ENCODE measurements around the gene TSEN54. TPM values are rescaled to one million over a fixed set of nuclear protein-coding genes. Genes with fewer than 3 reads are reported as not detected.

TSEN54 gene
- total RNA-seq, 2 experiments from 2014 or later = 73.3 to 78.7 TPM

DNA sequence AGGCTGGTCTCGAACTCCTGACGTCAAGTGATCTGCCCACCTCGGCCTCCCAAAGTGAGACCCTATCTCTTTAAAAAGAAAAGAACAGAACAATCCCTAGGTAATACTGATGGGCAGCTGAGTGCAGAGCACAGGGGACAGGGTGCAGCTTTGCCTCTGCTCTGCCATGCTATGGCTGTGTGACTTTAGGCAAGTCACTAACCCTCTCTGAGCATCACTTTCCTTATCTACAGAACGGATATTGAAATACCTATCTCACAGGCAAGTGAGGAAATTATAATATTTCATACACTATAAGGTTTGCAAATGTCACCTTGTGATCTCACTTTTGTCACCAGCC is 5.1 kb upstream of the TSEN54 start:
- Histone ChIP-seq H3K36me3 (ENCODE audit: insufficient read depth, low read length) (no peaks in the 10 kb centered on the region), H3K9me3 (ENCODE audit: control insufficient read depth in 1 of 2, insufficient read depth in 1 of 2, low read length in 2 of 2) (peaks cover 0 to 4% of the 10 kb centered on the region in 2 experiments), H3K27me3 (ENCODE audit: control insufficient read depth in 1 of 2, insufficient read depth in 2 of 2, low read length in 2 of 2) (peaks cover 9 to 10% of the 10 kb centered on the region in 2 experiments), H3K4me1 (ENCODE audit: insufficient read depth, low read length) (peaks cover 17% of the 10 kb centered on the region), H3K27ac (ENCODE audit: low read depth in 1 of 2, low read length in 2 of 2) (no peak overlapping the region), H3K4me3 (ENCODE audit: low read length) (no peak overlapping the region)
- Mint-ChIP-seq H3K27me3 (no peaks in the 10 kb centered on the region), H3K9me3 (no peaks in the 10 kb centered on the region), H3K27ac (no peak overlapping the region), H3K4me1 (ENCODE audit: low read depth) (no peaks in the 10 kb centered on the region), H3K4me3 (no peak overlapping the region), H3K36me3 (ENCODE audit: low read depth) (no peaks in the 10 kb centered on the region)
- POLR2A ChIA-PET = no interaction called here
- intact Hi-C loops (cut with DNase I, micrococcal nuclease) = no loop called here
- ATAC-seq (ENCODE audit: poor library complexity) (no peak), DNase-seq (no peak)
- TF ChIP-seq, protein P1, sequence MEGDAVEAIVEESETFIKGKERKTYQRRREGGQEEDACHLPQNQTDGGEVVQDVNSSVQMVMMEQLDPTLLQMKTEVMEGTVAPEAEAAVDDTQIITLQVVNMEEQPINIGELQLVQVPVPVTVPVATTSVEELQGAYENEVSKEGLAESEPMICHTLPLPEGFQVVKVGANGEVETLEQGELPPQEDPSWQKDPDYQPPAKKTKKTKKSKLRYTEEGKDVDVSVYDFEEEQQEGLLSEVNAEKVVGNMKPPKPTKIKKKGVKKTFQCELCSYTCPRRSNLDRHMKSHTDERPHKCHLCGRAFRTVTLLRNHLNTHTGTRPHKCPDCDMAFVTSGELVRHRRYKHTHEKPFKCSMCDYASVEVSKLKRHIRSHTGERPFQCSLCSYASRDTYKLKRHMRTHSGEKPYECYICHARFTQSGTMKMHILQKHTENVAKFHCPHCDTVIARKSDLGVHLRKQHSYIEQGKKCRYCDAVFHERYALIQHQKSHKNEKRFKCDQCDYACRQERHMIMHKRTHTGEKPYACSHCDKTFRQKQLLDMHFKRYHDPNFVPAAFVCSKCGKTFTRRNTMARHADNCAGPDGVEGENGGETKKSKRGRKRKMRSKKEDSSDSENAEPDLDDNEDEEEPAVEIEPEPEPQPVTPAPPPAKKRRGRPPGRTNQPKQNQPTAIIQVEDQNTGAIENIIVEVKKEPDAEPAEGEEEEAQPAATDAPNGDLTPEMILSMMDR (IDR thresholded peaks at IDR 0.05) = no peak
- CTCF ChIA-PET = no interaction called here

DNA sequence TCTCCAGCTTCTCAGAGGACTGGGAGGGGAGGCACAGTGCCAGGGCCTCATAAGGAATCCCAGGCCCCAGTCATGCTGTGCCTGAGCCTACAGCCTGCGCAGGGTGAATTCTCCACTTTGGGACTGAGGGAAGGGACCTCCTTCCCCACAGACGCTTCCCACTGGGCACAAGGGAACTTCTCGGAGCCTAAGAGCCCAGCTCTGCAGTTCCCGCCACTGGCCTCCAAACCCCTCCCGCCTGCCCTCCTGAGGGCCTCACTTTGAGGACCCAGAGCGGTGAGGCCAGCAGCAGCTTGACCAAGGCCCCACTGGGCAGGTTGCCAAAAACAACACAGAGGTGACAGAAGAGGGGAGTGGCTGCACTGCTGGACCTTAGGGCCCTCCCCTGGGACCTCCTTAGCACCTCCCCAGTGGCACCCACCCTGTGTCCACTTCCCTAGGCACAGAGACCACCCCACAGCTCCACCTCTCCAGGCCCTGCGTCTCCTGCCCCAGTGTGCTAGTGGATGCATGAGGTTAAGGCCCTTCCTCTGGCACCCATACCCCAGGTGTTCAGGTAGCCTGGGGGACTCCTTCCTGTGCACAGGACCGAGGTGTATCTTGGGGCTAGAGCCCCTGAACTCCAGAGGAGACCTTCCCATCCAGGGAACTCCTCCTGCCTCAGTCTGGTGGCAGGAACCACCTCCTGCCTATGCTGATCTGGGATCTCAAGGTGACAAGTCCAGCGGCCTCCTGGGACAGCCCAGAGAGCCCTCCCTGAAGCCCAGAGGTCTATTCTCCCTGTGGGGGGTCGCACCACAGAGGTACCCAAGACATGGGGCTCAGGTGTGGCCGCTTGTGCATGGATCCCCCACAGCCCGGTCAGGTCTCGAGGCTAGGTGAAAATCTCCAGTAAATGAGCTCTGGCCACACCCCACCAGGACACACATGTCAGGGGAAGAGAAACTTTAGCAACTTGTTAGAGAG is 4.4 kb upstream of the TSEN54 start:
- H3K27me3 ChIP-seq (ENCODE audit: control insufficient read depth in 1 of 2, insufficient read depth in 2 of 2, low read length in 2 of 2) = peaks cover 9 to 10% of the 10 kb centered on the region in 2 experiments
- TF ChIP-seq, protein P1 (IDR thresholded peaks at IDR 0.05) = no peak
- ChIA-PET CTCF (no interaction called here), POLR2A (no interaction called here)
- H3K9me3 Mint-ChIP-seq = no peaks in the 10 kb centered on the region
- H3K4me1 ChIP-seq (ENCODE audit: insufficient read depth, low read length) = peaks cover 19% of the 10 kb centered on the region
- no peaks in the 10 kb centered on the region for H3K4me1 Mint-ChIP-seq (ENCODE audit: low read depth)
- DNase-seq = no peak
- ATAC-seq (ENCODE audit: poor library complexity) = no peak
- H3K4me3 ChIP-seq (ENCODE audit: low read length) = no peak overlapping the region
- H3K36me3 Mint-ChIP-seq (ENCODE audit: low read depth) = no peaks in the 10 kb centered on the region
- no peaks in the 10 kb centered on the region for H3K27me3 Mint-ChIP-seq
- no peak overlapping the region for H3K4me3 Mint-ChIP-seq
- no peaks in the 10 kb centered on the region for H3K36me3 ChIP-seq (ENCODE audit: insufficient read depth, low read length)
- H3K27ac Mint-ChIP-seq = no peak overlapping the region
- H3K27ac ChIP-seq (ENCODE audit: low read depth in 1 of 2, low read length in 2 of 2) = no peak overlapping the region
- peaks cover 0 to 4% of the 10 kb centered on the region in 2 experiments for H3K9me3 ChIP-seq (ENCODE audit: control insufficient read depth in 1 of 2, insufficient read depth in 1 of 2, low read length in 2 of 2)
- intact Hi-C loops (cut with DNase I, micrococcal nuclease) = no loop called here

GRCh38 chr17:75512926-75513640 is 3.2 kb upstream of the TSEN54 start:
- Mint-ChIP-seq H3K4me1 (ENCODE audit: low read depth) (peaks cover 11% of the 10 kb centered on the region), H3K9me3 (no peaks in the 10 kb centered on the region), H3K27me3 (no peaks in the 10 kb centered on the region), H3K36me3 (ENCODE audit: low read depth) (peaks cover 6% of the 10 kb centered on the region), H3K4me3 (peak overlapping the region; percentile 34), H3K27ac (no peak overlapping the region)
- Histone ChIP-seq H3K36me3 (ENCODE audit: insufficient read depth, low read length) (no peaks in the 10 kb centered on the region), H3K27me3 (ENCODE audit: control insufficient read depth in 1 of 2, insufficient read depth in 2 of 2, low read length in 2 of 2) (peaks cover 9 to 10% of the 10 kb centered on the region in 2 experiments), H3K27ac (ENCODE audit: low read depth in 1 of 2, low read length in 2 of 2) (no peak overlapping the region), H3K9me3 (ENCODE audit: control insufficient read depth in 1 of 2, insufficient read depth in 1 of 2, low read length in 2 of 2) (peaks cover 0 to 4% of the 10 kb centered on the region in 2 experiments), H3K4me1 (ENCODE audit: insufficient read depth, low read length) (peaks cover 31% of the 10 kb centered on the region), H3K4me3 (ENCODE audit: low read length) (no peak overlapping the region)
- ChIA-PET POLR2A (interaction anchor here (1.3 kb wide), 1 partner anchor 12 kb away, joined by 4 read pairs; the partner anchor contains the start of gene LLGL2), CTCF (no interaction called here)
- intact Hi-C loops (cut with DNase I, micrococcal nuclease) = no loop called here
- DNase-seq (no peak), ATAC-seq (ENCODE audit: poor library complexity) (no peak)
- TF ChIP-seq, protein P1 (IDR thresholded peaks at IDR 0.05) = no peak

All from CD4-positive, alpha-beta T cell (primary cell).